COLO668 (cell line): ENCODE measurements around the gene CHST2.
A peak's percentile ranks its signal among the peaks of the same experiment; 100 is the strongest.

Experiments used
- DNase-seq: peaks from one replicate; lab custom pipeline; 2025; ENCODE audit not compliant: unreplicated experiment; lab: John Stamatoyannopoulos, UW

CHST2 gene

DNA sequence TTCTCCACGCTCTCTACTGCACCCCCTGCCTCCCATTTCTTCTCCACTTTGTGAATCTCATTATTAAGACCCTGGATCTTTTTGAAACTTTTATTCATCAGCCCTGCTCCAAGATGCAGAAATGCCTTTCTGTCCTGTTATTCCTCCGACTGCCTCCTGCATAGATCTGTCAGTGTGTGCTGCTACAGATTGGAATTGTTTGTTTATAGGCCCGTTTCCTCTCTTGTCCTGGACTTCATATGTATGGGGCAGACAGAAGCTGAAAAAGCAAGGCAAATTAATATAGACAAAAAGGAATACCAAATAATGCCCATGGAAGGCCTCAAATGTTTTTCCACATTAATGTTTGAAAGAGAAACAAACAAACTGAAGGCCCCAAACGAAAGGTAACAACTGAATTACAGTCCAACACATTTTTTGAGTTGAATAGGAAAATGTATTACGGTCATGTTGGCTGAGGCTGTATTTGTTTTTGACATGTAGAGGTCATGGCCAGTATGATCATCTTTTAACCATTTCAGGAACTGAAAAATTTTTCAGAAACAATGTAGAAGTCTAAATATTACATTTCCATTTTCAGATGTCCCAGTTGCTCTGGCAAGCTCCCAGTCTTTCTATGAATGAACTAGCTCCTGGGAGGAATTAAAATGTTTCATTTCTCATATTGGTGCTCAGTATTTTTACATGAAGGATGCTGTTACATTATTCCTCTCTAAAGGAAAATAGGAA, 8.8 kb downstream of the CHST2 start:
- no peak for DNase-seq

DNA sequence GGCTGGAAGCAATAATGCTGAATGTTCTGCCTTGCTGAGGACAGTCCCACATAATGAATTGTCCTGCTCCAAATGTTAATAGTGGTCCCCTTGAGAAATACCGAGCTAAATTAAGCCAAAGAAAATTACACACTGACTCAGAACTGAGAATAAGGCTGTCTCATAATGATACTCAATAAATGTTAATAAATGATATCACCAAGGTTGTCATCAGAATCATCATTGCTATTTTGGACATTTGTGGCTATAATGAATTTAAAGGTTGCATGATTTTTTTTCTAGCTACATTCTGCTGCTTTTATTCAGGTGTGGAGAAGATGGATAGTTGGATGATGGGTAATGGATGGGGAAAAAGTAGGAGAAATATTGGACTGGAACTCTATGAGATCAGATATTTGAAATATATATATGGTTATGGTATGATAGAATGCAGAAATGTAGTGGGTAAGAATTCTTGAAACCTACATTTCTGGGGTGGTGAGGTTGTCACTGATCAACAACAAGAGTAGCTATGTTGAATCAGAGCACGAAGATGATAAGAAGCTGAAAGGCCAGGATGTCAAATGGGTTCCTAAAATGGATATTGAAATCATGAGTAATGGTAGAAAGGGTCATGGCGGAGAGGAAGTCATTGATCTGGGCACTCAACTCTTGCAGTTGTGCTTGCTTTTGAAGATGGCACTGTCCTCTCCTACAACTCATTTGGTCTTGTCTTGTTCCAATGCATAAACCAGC, 12.8 kb downstream of the CHST2 start:
- DNase-seq: no peak

DNA sequence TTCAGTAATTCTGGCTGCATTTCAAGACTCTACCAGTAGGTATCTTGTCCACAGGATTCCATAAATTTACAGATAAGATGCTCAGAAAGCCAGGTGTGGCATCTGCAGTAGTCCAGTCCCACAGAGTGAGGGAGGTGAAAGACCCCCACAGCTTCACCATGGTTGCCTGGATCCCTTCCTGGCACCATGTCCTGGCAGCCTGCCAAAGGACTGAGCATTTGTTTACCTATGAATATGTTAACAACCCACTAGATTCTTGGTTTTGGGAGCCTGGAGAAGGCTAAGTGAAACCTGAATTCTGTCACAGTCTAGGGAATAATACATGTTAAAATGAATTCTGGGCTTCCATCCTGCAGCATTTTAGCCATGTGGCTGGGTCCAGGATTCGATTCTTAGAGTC, 14.9 kb downstream of the CHST2 start:
- DNase-seq: peak; percentile 81

DNA sequence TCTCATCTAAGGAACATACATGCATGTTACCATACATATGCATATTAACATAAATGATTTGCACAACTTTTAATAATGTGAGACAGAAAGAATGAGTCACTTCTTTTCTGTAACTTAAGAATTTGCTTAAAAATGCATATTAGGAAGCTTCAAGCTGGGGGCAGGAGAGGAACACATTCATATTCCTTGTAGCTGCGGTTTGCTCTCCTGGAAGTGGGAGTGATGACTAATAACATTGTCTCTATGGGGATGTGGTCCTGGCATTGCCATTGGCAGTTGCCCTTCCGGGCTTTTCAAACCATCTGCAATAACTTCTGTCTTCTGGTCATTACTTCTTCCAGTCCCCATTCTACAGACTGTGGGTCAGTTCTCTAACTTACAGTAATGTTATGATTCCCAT, 15.6 kb downstream of the CHST2 start:
- DNase-seq: peak; percentile 13

DNA sequence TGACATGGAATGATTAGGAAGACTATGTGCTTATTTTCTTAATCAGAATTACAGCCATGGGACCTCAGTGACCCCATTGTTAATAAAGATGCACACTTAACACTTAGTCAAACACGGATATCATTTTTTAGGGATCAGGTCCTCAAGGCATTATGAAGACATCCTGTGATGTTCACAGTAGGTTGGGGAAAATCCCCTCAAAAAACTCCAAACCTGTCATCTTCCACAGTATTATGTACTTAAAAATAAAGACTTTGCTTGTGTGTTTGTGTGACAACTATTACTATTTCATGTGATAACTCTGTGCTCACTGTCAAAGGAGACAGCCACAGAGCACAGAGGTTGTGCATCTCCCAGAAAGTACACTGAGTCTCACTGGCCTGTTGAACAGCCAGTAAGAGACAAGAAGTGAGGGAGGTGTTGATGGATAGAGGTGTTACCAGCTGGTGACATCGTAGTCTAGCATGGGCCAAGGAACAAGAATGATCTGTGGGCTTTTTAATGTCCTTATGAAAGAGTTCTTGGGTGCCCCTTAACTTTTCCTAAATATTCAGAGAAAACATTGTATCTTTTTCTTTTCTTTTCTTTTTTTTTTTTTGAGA, 18.0 kb downstream of the CHST2 start:
- DNase-seq: no peak

DNA sequence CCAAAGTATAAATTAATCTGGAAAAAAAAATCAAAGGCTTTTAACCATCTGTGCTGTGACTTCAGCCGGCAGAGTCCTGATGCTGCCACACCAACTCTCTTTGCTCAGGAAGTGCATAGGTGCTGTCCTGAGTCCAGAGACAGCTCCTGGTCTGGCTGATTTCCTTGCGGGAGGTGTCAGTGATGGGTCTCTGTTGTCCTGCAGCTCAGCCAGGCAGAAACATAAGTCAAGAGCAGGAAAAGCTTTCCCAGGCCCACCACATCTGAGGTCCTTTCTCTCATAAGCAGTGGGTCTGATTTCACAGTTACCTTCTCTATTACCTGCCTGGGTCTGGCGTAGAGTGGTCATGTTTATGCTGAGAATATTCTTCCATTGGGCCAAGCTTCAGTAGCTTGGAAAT, 19.4 kb downstream of the CHST2 start:
- DNase-seq: no peak

DNA sequence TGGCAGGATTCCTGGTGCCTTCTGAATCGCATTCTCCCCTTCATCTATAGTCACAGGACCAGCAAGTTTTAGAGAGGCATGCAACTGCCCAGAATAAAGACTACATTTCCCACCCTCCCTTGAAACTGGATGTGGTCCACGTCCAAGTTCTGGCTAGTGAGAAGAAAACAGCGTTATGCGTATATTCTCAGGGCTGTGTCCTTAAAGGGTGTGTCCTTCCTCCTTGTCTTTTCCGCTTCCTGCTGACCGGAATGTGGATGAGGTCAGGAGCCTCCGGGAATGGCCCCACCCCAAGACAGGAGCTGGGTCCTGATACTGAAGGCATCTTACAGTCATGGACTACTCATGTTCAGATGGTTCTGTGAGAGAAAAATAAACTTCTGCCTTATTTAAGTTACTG, 20.2 kb downstream of the CHST2 start:
- DNase-seq: no peak

DNA sequence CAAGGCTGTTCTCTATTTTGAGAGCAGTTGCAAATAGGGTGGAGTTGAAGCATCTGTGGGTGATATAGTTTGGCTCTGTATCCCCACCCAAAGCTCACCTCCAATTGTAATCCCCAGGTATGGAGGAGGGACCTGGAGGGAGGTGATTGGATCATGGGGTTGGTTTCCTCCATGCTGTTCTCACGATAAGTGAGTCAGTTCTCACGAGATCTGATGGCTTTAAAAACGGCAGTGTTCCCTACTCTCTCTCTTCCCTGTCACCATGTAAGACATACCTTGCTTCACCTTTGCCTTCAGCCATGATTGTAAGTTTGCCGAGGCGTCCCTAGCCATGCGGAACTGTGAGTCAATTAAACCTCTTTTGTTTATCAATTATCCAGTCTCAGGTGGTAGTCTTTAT, 21.0 kb downstream of the CHST2 start:
- DNase-seq: no peak

DNA sequence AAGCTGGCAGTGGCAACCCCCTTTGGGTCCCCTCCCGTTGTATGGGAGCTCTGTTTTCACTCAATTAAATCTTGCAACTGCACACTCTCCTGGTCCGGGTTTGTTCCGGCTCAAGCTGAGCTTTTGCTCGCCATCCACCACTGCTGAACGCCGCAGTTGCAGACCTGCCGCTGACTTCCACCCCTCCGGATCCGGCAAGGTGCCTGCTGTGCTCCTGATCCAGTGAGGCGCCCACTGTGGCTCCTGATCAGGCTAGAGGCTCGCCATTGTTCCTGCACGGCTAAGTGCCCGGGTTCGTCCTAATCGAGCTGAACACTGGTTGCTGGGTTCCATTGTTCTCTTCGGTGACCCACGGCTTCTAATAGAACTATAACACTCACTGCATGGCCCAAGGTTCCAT, 22.8 kb downstream of the CHST2 start:
- no peak for DNase-seq

DNA sequence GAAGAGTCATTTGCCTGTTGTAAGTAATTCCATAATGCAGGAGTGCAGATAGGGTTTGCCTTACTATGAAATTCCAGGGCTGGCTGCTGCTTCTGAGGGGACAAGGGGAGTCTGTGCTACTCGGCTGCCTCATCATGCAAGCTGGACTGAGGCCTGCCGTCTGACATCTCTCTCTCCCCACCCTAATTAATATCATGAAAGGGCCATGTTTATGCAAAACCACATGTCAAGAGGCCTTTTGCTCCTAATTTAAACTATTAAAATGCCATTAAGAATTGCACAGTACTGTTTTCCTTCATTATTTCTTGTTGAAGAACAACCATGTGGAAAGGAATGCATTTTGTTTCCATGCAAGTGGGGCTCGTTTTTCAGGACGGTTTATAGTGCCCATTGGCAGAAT, 26.3 kb downstream of the CHST2 start:
- DNase-seq: no peak

DNA sequence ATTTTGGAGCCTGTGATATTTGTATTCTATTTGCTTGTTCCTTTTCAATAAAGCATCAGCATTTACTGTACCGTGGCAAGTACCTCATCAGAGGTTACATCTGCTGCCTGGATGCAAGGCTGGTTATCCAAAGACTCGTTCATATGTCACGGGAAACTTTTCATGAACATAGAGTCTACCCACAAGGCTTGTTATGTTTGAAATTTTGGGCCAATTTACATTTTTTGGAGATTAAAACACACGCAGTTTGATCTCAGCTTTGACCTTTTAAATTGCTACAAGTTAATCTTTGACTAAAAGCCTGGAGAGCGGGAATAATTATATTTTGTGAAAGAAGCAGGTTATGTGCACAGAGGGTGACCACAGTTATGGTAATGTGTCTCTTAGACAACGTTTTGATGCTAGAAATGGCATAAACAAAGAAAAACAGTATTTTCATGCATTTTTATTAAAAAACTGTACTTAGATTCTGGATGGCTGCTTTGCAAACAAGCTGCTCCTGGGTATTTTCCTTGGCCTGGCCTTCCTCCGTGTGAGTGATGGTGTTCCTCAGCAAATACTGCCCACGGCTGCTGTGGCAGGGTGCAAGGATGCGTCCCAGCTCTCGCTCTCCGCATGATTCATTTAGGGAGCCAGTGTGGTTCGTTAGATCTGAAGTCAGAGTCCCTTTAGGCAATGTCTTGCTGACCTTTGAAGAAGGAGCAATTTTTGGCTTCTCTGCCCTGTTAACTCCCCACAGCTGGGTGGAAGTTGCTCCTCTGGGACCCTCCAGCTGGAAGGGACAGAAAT, 27.1 kb downstream of the CHST2 start:
- no peak for DNase-seq

DNA sequence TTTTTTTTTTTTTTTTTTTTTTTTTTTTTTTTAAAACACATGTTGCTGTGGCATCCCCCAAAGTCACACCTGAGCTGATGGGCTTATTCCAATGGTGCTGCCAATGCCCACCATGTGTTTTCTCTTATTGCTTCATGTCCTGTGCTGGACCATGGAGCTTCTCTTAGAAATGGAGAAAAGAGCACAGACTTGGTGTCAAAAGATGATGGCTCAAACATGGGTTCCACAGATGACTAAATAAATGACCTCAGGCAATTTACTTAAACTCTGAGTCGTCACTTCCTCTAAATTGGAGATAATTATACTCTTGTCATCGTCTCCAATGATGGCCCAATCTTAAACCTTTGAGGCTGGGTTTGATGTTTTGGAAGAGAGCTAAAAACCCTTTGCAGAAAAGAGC, 28.1 kb downstream of the CHST2 start:
- DNase-seq: no peak

DNA sequence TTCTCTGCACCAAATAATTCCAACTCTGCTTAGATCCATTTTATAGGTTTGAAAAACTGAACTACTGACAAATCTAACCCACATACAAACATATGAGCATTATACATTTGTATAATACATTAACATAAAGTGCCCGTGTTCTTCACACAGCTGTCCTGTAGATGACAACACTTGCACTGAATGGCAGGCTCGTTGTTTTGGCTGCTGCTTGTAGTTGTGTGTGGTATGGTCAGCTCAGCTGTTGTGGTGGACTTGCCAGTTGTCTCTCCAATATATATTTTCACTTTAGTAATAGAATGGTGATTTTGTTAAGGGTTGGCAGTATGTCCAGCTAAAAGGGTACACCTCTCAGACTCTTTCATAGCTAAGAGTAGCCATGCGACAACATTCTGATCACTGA, 30.5 kb downstream of the CHST2 start:
- DNase-seq: no peak

DNA sequence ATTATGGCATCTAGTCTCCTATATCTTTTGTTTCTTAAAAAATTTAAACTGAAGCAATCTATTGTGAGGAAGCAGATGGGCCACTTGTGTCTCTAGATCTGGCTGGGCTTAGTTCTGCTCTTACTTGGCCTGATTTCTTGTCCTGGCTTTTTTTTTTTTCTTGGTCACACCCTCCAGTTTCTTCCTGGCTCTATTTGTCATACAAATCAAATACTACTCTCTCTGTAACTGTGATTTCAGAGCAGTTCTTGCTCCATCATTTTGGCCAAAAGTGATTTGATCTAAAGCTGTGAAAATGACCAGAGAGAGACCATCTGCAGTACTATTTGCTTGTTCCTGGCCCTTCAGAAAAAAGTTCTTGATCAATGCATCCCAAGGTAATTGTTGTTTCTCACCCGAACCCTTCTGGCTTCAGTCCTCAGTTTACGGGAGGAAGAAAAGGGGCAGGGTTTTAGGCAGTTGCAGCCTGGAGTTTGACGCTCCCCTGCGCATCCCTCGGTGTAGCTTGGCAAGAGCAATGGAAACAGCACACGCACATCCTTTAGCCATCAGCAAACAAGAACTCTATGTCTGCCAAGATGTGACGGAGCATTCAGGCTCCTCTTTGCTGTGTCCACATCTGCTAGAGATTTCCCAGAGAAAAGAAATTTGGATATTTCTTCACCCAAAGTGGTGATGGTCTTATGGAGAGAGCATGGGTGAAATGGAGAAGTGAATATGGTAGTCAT, 31.6 kb downstream of the CHST2 start:
- DNase-seq: no peak

DNA sequence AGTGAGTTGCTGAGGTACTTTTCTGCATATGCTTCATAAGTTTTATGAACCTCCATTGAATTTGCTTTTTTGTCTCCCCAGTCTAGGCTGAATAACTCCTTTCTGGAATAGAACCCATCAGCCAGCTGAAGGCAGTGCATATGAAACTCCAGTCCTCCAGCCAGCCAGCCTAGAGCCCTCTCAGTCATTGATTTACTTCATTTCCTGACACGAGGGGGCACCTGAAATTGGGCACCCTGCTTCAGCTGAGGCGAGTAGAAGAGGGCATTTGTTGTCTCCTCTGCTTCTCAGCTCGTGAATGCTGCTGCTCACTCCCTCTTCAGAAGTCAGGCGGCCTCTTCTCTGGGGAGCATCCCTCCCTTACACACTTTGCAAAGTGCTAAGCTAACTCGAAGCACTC, 32.5 kb downstream of the CHST2 start:
- DNase-seq: no peak

DNA sequence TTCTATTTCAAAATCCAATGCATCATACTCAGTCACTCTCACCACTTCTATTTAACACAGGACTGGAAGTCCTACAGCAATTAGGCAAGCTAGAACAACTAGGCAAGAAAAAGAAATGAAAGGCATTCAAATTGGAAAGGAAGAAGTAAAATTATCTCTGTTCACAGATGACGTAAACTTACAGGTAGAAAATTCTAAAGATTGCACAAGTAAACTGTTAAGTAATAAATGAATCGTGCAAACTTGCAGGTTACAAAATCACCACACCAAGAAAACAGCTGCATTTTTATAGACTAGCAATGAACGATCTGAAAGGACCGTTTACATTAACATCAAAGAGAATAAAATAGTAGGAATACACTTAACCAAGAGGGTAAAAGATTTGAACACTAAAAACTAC, 36.2 kb downstream of the CHST2 start:
- no peak for DNase-seq

DNA sequence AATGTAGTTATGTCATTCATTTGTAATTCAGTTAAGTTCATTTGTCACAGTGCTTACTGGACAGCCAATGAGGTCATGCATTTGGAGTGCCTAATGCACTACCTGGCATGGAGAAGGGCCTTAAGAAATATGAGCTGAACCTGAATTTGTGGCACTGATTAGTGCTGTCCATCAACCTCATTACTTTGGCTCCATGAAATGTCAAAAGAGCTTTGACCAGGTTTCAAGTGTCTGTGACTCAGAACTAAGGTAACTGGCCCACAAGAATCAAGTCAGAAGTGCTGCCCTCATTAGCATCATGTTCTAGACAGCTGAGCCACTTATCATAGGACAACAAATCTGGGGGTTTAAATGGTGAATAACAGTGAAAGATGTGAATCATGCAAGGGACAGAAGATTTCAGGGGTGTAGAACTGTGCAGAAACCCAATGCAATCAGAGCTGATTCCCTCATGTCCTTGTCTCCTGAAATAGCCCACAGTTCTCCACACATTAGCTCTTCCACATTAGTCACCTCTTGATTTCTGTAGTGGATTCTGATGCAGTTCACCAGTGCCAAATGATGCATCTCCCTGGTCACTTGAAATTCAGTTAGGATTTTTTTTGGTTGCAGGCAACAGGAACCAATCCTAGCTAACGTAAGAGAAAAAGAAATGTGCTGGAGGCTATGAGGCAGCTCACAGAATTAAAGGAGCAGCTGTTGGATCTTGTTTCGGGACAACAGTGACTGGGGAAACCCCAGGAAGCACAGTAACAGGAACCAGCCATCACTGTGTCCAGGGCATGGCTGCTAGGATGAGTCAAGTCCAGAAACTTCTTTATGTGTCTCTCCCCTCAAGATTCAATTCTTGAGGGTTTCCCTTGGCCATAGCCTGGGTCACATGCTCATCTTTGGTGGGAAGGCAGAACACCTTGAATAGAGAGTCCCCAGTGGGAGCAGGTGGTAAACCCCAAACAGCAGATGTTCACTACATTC, 38.7 kb downstream of the CHST2 start:
- no peak for DNase-seq

DNA sequence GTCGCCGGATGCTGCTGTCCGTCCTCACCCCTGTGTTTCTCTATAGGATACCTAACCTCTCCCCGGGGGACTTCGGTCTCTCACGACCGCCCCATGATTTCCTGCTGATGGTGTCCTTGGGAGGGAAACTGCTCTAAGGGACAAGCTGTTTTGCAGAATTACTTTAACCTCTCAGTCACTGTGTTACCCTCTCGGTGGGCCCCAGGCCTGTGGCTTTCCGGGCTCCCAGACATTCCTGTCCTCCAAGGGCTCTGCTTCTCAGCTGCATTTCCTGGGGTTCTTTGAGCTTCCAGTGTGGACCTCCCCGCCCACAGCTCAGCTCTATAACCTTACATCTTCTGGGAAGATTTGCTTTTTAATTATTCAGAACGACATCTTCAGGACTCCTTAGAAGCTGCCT, 40.9 kb downstream of the CHST2 start:
- no peak for DNase-seq

DNA sequence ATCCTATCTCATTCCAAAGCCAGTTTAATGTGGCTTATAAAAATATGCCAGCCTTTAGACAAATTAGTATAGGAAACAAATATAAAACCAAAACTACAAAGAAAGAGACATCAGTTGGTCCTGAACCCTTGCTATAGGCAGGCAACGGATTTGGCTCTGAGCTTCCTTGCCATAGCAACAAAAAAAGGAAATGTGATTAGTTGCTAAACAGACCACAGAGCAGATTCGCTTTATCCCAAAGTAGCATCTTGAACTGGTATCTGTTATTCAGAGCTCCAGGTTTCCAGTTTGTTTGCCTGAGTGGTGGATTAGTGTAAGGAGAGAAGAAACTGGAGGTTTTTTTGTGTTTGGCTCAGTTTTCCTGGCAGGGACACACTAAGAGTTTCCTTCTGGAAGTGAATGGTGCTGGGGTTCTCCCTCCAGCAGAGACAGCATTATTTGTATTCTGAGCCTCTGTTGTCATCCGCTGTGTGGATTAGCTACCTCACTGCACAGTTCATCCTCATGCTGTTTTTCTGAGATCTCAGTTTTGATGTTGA, 44.1 kb downstream of the CHST2 start:
- DNase-seq: no peak

DNA sequence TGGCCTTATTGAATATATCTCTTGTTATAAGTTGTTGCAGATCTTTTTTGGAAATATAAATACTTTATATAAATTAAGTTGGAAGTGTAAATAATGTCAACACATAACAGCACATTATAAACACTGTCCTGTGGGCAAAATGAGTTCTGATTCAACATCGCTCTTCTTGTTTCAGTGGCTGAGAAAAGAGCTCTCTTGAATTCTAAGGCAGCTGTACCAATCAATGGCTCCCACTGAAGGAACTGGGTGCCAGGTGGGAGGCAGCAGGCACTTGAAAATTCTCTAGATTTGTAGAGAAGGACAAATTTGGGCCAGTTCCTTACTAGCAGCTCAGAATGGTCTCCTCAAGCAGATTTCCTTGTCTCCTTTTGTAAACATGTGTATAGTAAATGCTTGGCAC, 45.6 kb downstream of the CHST2 start:
- no peak for DNase-seq
